Effector memory CD8-positive, alpha-beta T cell (primary cell): Measurements from ENCODE around the gene IKBKE.

ENCODE experiments used
- ATAC-seq: fragments of 150-1000 bp; cut with Tn5 transposase; replicated peaks from 2 replicates; pipeline ENCODE4 v1.10.0; 2021; ENCODE audit warnings: mild to moderate bottlenecking, moderate library complexity
- DNase-seq, 3 experiments: peaks; one replicate each; pipeline ENCODE4 v3.0.0; 2021
- H3K27ac Mint-ChIP-seq, 2 donors: one replicate each; pipeline ENCODE4 v1.8.0; 2022; ENCODE audit warnings: mild to moderate bottlenecking in 2 of 2, mixed read lengths in 2 of 2, moderate library complexity in 2 of 2
- H3K27me3 Mint-ChIP-seq, 2 donors: one replicate each; pipeline ENCODE4 v1.8.0; 2022; ENCODE audit warnings: mixed read lengths in 2 of 2
- H3K36me3 Mint-ChIP-seq: one replicate; pipeline ENCODE4 v1.8.0; 2022; ENCODE audit warnings: mild to moderate bottlenecking, moderate library complexity, mixed read lengths; ENCODE audit not compliant: insufficient read depth
- H3K4me1 Mint-ChIP-seq, 2 donors: one replicate each; pipeline ENCODE4 v1.8.0; 2022; ENCODE audit warnings: low read depth in 2 of 2, mixed read lengths in 2 of 2
- H3K4me3 Mint-ChIP-seq, 2 donors: one replicate each; pipeline ENCODE4 v1.8.0; 2022; ENCODE audit warnings: mild to moderate bottlenecking in 2 of 2, mixed read lengths in 2 of 2, moderate library complexity in 2 of 2
- H3K9me3 Mint-ChIP-seq, 2 donors: one replicate each; pipeline ENCODE4 v1.8.0; 2022; ENCODE audit warnings: mixed read lengths in 2 of 2

IKBKE gene

GRCh38 chr1:206497363-206497762 is 27.1 kb downstream of the IKBKE start:
- H3K4me1 Mint-ChIP-seq = peaks cover 0 to 11% of the 10 kb centered on the region in 2 donors
- no peak for DNase-seq
- H3K27ac Mint-ChIP-seq = peak overlapping the region in 1 of 2 donors; percentile 74
- ATAC-seq = no peak
- H3K9me3 Mint-ChIP-seq = no peaks in the 10 kb centered on the region
- peaks cover 36% of the 10 kb centered on the region for H3K36me3 Mint-ChIP-seq
- H3K27me3 Mint-ChIP-seq = no peaks in the 10 kb centered on the region
- H3K4me3 Mint-ChIP-seq = no peak overlapping the region

GRCh38 chr1:206497774-206498173 is 27.5 kb downstream of the IKBKE start:
- no peaks in the 10 kb centered on the region for H3K27me3 Mint-ChIP-seq
- peak overlapping the region in 1 of 2 donors; percentile 74 for H3K27ac Mint-ChIP-seq
- ATAC-seq (no peak), DNase-seq (no peak)
- H3K9me3 Mint-ChIP-seq = no peaks in the 10 kb centered on the region
- H3K4me3 Mint-ChIP-seq = no peak overlapping the region
- peaks cover 32% of the 10 kb centered on the region for H3K36me3 Mint-ChIP-seq
- peaks cover 0 to 11% of the 10 kb centered on the region in 2 donors for H3K4me1 Mint-ChIP-seq

GRCh38 chr1:206498685-206499084 is 28.4 kb downstream of the IKBKE start:
- peaks cover 24% of the 10 kb centered on the region for H3K36me3 Mint-ChIP-seq
- ATAC-seq = no peak
- no peak for DNase-seq
- no peaks in the 10 kb centered on the region for H3K9me3 Mint-ChIP-seq
- peak overlapping the region in 1 of 2 donors; percentile 24 for H3K27ac Mint-ChIP-seq
- no peaks in the 10 kb centered on the region for H3K27me3 Mint-ChIP-seq
- H3K4me1 Mint-ChIP-seq = peaks cover 4 to 11% of the 10 kb centered on the region in 2 donors
- H3K4me3 Mint-ChIP-seq = no peak overlapping the region

GRCh38 chr1:206500046-206500445 is 29.8 kb downstream of the IKBKE start:
- Mint-ChIP-seq H3K9me3 (no peaks in the 10 kb centered on the region), H3K27me3 (no peaks in the 10 kb centered on the region), H3K4me3 (no peak overlapping the region), H3K36me3 (peaks cover 14% of the 10 kb centered on the region), H3K27ac (peak overlapping the region in 1 of 2 donors; percentile 13), H3K4me1 (peaks cover 18 to 20% of the 10 kb centered on the region in 2 donors)
- DNase-seq = no peak
- ATAC-seq = no peak

GRCh38 chr1:206501881-206502280 is 31.6 kb downstream of the IKBKE start:
- Mint-ChIP-seq H3K4me3 (no peak overlapping the region), H3K27me3 (no peaks in the 10 kb centered on the region), H3K4me1 (peaks cover 24 to 30% of the 10 kb centered on the region in 2 donors), H3K36me3 (peaks cover 14% of the 10 kb centered on the region), H3K27ac (no peak overlapping the region), H3K9me3 (no peaks in the 10 kb centered on the region)
- DNase-seq (no peak), ATAC-seq (no peak)

GRCh38 chr1:206502403-206502802 is 32.1 kb downstream of the IKBKE start:
- DNase-seq = no peak
- no peaks in the 10 kb centered on the region for H3K27me3 Mint-ChIP-seq
- no peak overlapping the region for H3K27ac Mint-ChIP-seq
- peaks cover 14% of the 10 kb centered on the region for H3K36me3 Mint-ChIP-seq
- H3K4me3 Mint-ChIP-seq = no peak overlapping the region
- no peak for ATAC-seq
- H3K4me1 Mint-ChIP-seq = peaks cover 24 to 30% of the 10 kb centered on the region in 2 donors
- no peaks in the 10 kb centered on the region for H3K9me3 Mint-ChIP-seq

- DNase-seq (no peak), ATAC-seq (no peak)
- Mint-ChIP-seq H3K27ac (no peak overlapping the region), H3K27me3 (no peaks in the 10 kb centered on the region), H3K4me3 (no peak overlapping the region), H3K4me1 (peaks cover 24 to 30% of the 10 kb centered on the region in 2 donors), H3K9me3 (no peaks in the 10 kb centered on the region), H3K36me3 (peaks cover 14% of the 10 kb centered on the region)
These were observed 32.5 kb downstream of the IKBKE start for GRCh38 chr1:206502812-206503211.

GRCh38 chr1:206503591-206504362 is 33.5 kb downstream of the IKBKE start:
- Mint-ChIP-seq H3K36me3 (peaks cover 8% of the 10 kb centered on the region), H3K4me1 (peaks cover 24 to 30% of the 10 kb centered on the region in 2 donors), H3K4me3 (peak overlapping the region in 1 of 2 donors; percentile 37), H3K27ac (peak overlapping the region; percentile 52 to 57), H3K27me3 (peaks cover 2 to 6% of the 10 kb centered on the region in 2 donors), H3K9me3 (no peaks in the 10 kb centered on the region)
- DNase-seq = no peak
- ATAC-seq = peak; percentile 35

GRCh38 chr1:206504363-206504713 is 34.1 kb downstream of the IKBKE start:
- Mint-ChIP-seq H3K4me3 (peak overlapping the region in 1 of 2 donors; percentile 37), H3K27me3 (peaks cover 7 to 12% of the 10 kb centered on the region in 2 donors), H3K9me3 (no peaks in the 10 kb centered on the region), H3K4me1 (peaks cover 23 to 30% of the 10 kb centered on the region in 2 donors), H3K27ac (peak overlapping the region; percentile 52 to 57), H3K36me3 (peaks cover 8% of the 10 kb centered on the region)
- ATAC-seq = no peak
- no peak for DNase-seq

GRCh38 chr1:206505702-206506355 is 35.6 kb downstream of the IKBKE start:
- Mint-ChIP-seq H3K27ac (no peak overlapping the region), H3K4me1 (peaks cover 23 to 30% of the 10 kb centered on the region in 2 donors), H3K36me3 (peaks cover 8% of the 10 kb centered on the region), H3K4me3 (peak overlapping the region; percentile 79 to 81), H3K9me3 (no peaks in the 10 kb centered on the region), H3K27me3 (peaks cover 12 to 20% of the 10 kb centered on the region in 2 donors)
- DNase-seq (no peak), ATAC-seq (no peak)

- ATAC-seq (peak; percentile 41), DNase-seq (no peak)
- peaks cover 23 to 31% of the 10 kb centered on the region in 2 donors for H3K4me1 Mint-ChIP-seq
- H3K4me3 Mint-ChIP-seq = peak overlapping the region; percentile 79 to 81
- no peak overlapping the region for H3K27ac Mint-ChIP-seq
- H3K36me3 Mint-ChIP-seq = peaks cover 8% of the 10 kb centered on the region
- no peaks in the 10 kb centered on the region for H3K9me3 Mint-ChIP-seq
- H3K27me3 Mint-ChIP-seq = peaks cover 12 to 23% of the 10 kb centered on the region in 2 donors
These were observed 36.4 kb downstream of the IKBKE start for GRCh38 chr1:206506405-206507283.

- peak; percentile 71 to 77 (median 75) for DNase-seq
- Mint-ChIP-seq H3K4me3 (peak within 1 kb of the TSS; percentile 79 to 81), H3K27ac (no peak within 1 kb of the TSS), H3K9me3 (no peaks in the 10 kb centered on the region), H3K4me1 (peaks cover 23 to 33% of the 10 kb centered on the region in 2 donors), H3K36me3 (peaks cover 8% of the 10 kb centered on the region), H3K27me3 (peaks cover 12 to 23% of the 10 kb centered on the region in 2 donors)
- peak; percentile 86 for ATAC-seq
These were observed 37.2 kb downstream of the IKBKE start, which contains the start of gene RASSF5 for GRCh38 chr1:206507284-206508129. TSS of gene RASSF5 (plus strand) at chr1:206507531. CDS start at chr1:206507603, 72 bp downstream.
